Common myeloid progenitor, CD34-positive (primary cell): Measurements from ENCODE around the gene ADAR.

ENCODE experiments used
- CTCF ChIA-PET: fragments of 350-600 bp; sonication (Branson Sonifier 250); formaldehyde crosslinking; loops from one replicate; lab custom pipeline; 2021; ENCODE audit warnings: antibody characterized with exemption; lab: Charles Lee
- POLR2A ChIA-PET: fragments of 350-600 bp; sonication (Branson Sonifier 250); formaldehyde crosslinking; loops from one replicate; lab custom pipeline; 2021; ENCODE audit warnings: antibody characterized with exemption; lab: Charles Lee
- DNase-seq, 3 donors: peaks; one replicate each; pipeline versions ENCODE4 v3.0.0 to v3.0.0-alpha.2; 2013
- H3K27ac ChIP-seq, 2 experiments: 1 replicate in 1 of 2; 2 replicates in 1 of 2; pipeline ENCODE4 v1.7.0; 2013; ENCODE audit warnings: inconsistent platforms in 2 of 2, low read length in 2 of 2, mild to moderate bottlenecking in 2 of 2, low read depth in 1 of 2, moderate library complexity in 1 of 2; ENCODE audit not compliant: severe bottlenecking in 2 of 2, insufficient read depth in 1 of 2, poor library complexity in 1 of 2
- H3K27me3 ChIP-seq, 5 experiments: replicated peaks in 2 of 5; 1 replicate in 3 of 5; 2 replicates in 2 of 5; pipeline versions ENCODE4 v1.6.1 to v1.7.0; 2013; ENCODE audit warnings: low read length in 4 of 5, mild to moderate bottlenecking in 2 of 5, moderate library complexity in 2 of 5, inconsistent platforms in 1 of 5; ENCODE audit not compliant: insufficient read depth in 5 of 5, control insufficient read depth in 4 of 5
- H3K36me3 ChIP-seq, 4 experiments: 1 replicate in 2 of 4; 2 replicates in 2 of 4; pipeline versions ENCODE4 v1.6.1 to v1.7.0; 2013; ENCODE audit warnings: low read length in 3 of 4, control low read depth in 1 of 4, mild to moderate bottlenecking in 1 of 4; ENCODE audit not compliant: control insufficient read depth in 4 of 4, insufficient read depth in 4 of 4
- H3K4me1 ChIP-seq, 4 experiments: 1 replicate in 3 of 4; 2 replicates in 1 of 4; pipeline versions ENCODE4 v1.6.1 to v1.7.1; 2013; ENCODE audit warnings: low read length in 3 of 4, mild to moderate bottlenecking in 3 of 4, control low read depth in 1 of 4, inconsistent platforms in 1 of 4, moderate library complexity in 1 of 4; ENCODE audit not compliant: control insufficient read depth in 4 of 4, insufficient read depth in 4 of 4; ENCODE audit errors: control extremely low read depth in 1 of 4
- H3K4me3 ChIP-seq, 7 experiments: 1 replicate in 4 of 7; 2 replicates in 3 of 7; pipeline versions ENCODE4 v1.5.1 to v1.7.0; 2013; ENCODE audit warnings: mild to moderate bottlenecking in 7 of 7, low read length in 6 of 7, moderate library complexity in 6 of 7, inconsistent platforms in 2 of 7, low read depth in 2 of 7, control low read depth in 1 of 7; ENCODE audit not compliant: insufficient read depth in 4 of 7, control insufficient read depth in 1 of 7; ENCODE audit errors: extremely low read depth in 1 of 7
- H3K9me3 ChIP-seq, 5 experiments: 1 replicate in 4 of 5; 2 replicates in 1 of 5; pipeline versions ENCODE4 v1.6.1 to v1.7.1; 2013; ENCODE audit warnings: low read length in 4 of 5, mild to moderate bottlenecking in 2 of 5, inconsistent platforms in 1 of 5, low read depth in 1 of 5, moderate library complexity in 1 of 5; ENCODE audit not compliant: control insufficient read depth in 4 of 5, insufficient read depth in 2 of 5; ENCODE audit errors: control extremely low read depth in 1 of 5
- WGBS: methylation state at CpG from one replicate; pipeline ENCODE4 v1.1.5; 2013; ENCODE audit not compliant: insufficient coverage; 5-methylcytosine and 5-hydroxymethylcytosine counted together

The ADAR gene

GRCh38 chr1:154547105-154547732, 60.8 kb downstream of the ADAR start:
- ChIA-PET CTCF (interaction anchor here (0.7 to 14.2 kb wide), 27 partner anchors 8 to 620 kb away, joined by 3 to 341 read pairs (median 4); no protein-coding TSS in a partner anchor), POLR2A (interaction anchor here (1.7 kb wide), 1 partner anchor 67 kb away, joined by 6 read pairs; no protein-coding TSS in a partner anchor)
- Histone ChIP-seq H3K4me1 (peaks cover 0 to 8% (median 2%) of the 10 kb centered on the region in 4 experiments), H3K9me3 (no peaks in the 10 kb centered on the region), H3K4me3 (no peak overlapping the region), H3K27me3 (no peaks in the 10 kb centered on the region), H3K27ac (no peak overlapping the region), H3K36me3 (peaks cover 11 to 38% (median 34%) of the 10 kb centered on the region in 4 experiments)
- WGBS = 95% methylated on average over 7 of the region's 11 CpGs
- no peak for DNase-seq

DNA sequence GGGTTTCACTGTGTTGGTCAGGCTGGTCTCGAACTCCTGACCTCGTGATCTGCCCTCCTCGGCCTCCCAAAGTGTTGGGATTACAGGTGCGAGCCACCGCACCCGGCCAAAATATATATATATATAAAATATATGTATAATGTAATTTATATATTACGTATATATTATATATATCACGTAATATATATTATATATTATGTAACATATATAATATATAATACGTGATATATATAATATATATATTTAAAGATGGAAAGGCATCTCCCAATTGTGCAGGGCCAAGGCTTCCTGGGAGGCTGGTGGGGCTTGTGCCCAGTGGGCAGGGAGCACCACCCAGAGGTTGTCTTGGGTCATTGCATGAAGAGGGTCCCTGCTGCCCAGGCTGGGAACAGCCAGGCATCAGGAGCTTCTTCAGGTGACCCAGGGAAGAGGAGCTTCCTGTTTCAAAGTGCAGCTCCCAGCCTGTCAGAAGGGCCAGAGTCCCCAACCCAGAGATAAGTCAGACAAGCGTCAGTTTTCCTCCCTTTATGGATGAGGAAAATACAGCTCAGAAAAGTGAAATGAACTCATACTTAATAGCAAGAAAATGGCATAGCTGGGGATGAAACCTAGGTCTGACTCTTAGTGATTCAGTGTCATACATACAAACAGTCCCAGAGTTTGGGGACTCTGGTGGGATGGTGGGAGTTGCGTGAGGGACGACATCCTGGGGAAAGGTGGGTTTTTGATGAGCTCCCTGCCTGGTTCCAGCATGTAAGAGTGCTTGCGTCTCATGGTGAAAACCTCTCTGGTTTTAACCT, 61.5 kb downstream of the ADAR start:
- no peak overlapping the region for H3K27ac ChIP-seq
- DNase-seq = peak; percentile 60 to 73 (median 62)

DNA sequence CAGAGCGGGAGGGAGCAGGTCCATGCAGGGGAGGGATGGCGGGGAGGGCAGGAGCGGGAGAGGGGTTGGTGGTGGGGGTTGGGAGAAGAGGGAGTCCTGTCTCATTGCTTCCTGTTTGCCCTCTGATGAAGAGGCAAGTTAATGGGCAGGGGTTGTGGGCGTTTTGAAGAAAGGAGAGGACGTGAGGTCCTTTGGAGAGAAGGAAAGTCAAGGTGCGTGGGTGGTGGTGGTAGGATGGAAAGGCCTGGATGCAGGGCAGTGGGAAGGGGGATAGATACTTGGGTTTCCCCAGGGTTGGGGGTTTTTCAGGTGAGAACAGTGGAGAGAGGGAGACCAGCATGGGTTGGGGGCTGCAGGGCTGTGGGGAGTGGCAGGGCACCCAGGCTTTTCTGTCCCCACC, 66.8 kb downstream of the ADAR start:
- Histone ChIP-seq H3K27ac (no peak overlapping the region), H3K27me3 (peaks cover 0 to 2% (median 0%) of the 10 kb centered on the region in 5 experiments), H3K4me3 (no peak overlapping the region), H3K9me3 (no peaks in the 10 kb centered on the region), H3K36me3 (no peaks in the 10 kb centered on the region), H3K4me1 (no peaks in the 10 kb centered on the region)
- CTCF ChIA-PET = interaction anchor here (1.3 to 5.6 kb wide), 2 partner anchors 17 to 60 kb away, joined by 3 to 38 read pairs; no protein-coding TSS in a partner anchor
- POLR2A ChIA-PET = no interaction called here
- WGBS = 86% methylated on average over 6 of the region's 6 CpGs
- DNase-seq = no peak

More for the DNA sequence above, 61.5 kb downstream of the ADAR start:
- 69% methylated on average over 2 of the region's 13 CpGs for WGBS
- Histone ChIP-seq H3K27me3 (peaks cover 0 to 2% (median 0%) of the 10 kb centered on the region in 5 experiments), H3K9me3 (no peaks in the 10 kb centered on the region), H3K4me1 (peaks cover 0 to 8% (median 2%) of the 10 kb centered on the region in 4 experiments), H3K36me3 (peaks cover 11 to 30% (median 26%) of the 10 kb centered on the region in 4 experiments), H3K4me3 (no peak overlapping the region)
- POLR2A ChIA-PET = interaction anchor here (1.7 kb wide), 1 partner anchor 66 kb away, joined by 6 read pairs; no protein-coding TSS in a partner anchor
- CTCF ChIA-PET = interaction anchor here (0.7 to 14.2 kb wide), 29 partner anchors 9 to 620 kb away, joined by 3 to 341 read pairs (median 4); no protein-coding TSS in a partner anchor

DNA sequence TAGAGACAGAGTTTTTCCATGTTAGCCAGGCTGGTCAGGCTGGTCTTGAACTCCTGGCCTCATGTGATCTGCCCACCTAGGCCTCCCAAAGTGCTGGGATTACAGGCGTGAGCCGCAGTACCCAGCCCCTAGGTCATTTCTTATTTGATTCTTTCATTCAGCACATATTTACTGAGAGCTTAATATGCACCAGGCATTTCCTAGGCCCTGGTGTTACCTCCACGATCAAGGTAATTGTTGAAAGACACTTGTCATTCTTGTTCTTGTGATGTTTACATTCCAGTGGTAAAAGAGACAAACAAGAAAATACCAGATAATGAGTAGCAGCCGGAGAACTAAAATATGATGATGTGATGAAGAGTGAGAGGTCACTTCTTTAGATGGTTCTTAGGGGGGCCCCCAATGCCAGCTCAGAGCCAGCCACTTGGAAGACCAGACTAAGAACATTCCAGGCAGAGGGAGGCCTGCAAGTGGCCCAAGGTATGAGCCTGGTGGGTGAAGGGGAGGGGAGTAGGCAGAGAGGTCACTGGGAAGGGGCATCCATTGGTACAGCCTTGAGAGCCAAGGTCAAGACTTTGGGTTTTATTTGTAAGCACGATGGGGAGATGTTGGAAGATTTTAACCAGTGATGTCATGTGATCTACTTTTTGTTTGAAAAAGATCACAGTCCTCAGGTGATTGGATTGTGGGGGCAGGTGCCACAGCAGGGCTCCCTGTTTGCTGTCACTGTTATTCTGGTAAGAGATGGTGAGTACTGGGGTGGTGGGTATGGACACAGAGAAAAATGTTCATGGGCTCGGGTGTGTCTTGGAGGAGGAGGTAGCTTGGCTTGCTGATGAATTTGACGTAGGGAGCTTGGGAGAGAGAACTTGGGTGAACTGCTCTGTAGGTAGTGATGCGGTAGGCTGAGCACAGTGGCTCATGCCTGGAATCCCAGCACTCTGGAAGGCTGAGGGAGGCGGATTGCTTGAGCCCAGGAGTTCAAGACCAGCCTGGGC, 68.2 kb downstream of the ADAR start:
- ChIA-PET CTCF (interaction anchor here (1.0 to 5.6 kb wide), 3 partner anchors 9 to 59 kb away, joined by 4 to 38 read pairs (median 5); no protein-coding TSS in a partner anchor), POLR2A (interaction anchor here (0.6 kb wide), 1 partner anchor 1572 kb away, joined by 3 read pairs; no protein-coding TSS in a partner anchor)
- WGBS = 96% methylated on average over 5 of the region's 9 CpGs
- DNase-seq = no peak
- H3K27me3 ChIP-seq = peaks cover 0 to 2% (median 0%) of the 10 kb centered on the region in 5 experiments
- no peaks in the 10 kb centered on the region for H3K9me3 ChIP-seq
- H3K36me3 ChIP-seq = no peaks in the 10 kb centered on the region
- H3K4me3 ChIP-seq = no peak overlapping the region
- no peaks in the 10 kb centered on the region for H3K4me1 ChIP-seq
- H3K27ac ChIP-seq = no peak overlapping the region

- no peak overlapping the region for H3K4me3 ChIP-seq
- ChIA-PET POLR2A (no interaction called here), CTCF (interaction anchor here (1.6 to 2.1 kb wide), 2 partner anchors 55 to 56 kb away, joined by 3 to 6 read pairs; no protein-coding TSS in a partner anchor)
- no peaks in the 10 kb centered on the region for H3K9me3 ChIP-seq
- H3K4me1 ChIP-seq = no peaks in the 10 kb centered on the region
- 96% methylated on average over 7 of the region's 7 CpGs for WGBS
- no peak overlapping the region for H3K27ac ChIP-seq
- no peak for DNase-seq
- no peaks in the 10 kb centered on the region for H3K36me3 ChIP-seq
- H3K27me3 ChIP-seq = peaks cover 0 to 1% (median 0%) of the 10 kb centered on the region in 5 experiments
Measured at GRCh38 chr1:154536570-154536969, 71.4 kb downstream of the ADAR start.
